ENCODE data around the gene LYRM2.

The LYRM2 gene

DNA sequence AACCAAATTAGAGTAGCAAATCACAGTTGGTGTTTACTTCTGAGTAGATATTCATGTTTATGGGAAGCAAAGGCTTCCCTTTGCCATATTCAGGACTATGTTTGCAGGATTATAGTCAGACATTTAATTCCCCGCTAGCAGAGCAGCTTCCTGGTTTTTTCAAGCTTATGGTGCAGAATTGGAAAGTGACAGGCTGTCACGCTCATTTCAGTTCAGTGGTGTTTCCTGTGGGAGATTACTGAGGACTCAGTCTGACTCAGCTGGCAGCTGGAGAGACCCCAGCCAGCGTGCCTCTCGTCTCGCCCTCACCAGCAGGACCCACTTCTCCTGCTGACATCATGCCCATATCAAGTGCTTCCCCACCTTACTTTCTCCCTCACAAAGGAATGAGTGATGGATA is 85.1 kb downstream of the LYRM2 start:
- DNase-seq: no peak

DNA sequence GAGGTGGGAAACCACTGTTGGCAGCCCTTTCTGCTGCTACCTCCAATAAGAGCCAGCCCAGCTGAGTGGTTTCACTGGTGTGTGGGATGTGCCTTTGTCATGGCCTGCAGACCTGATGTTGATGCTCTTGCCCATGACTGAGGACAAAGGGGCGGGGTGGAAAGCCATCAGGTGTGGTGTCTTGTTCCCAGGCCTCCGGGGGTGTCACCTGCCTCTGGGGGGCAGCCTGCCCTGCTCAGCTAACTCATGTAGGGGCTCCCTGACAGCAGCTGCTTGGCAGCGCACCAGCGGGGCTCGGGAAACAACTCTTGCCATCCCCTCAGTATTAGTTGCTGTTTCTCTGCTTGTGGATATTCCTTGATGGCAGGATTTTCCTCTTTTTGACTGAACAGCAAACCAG is 91.3 kb downstream of the LYRM2 start:
- DNase-seq: no peak

DNA sequence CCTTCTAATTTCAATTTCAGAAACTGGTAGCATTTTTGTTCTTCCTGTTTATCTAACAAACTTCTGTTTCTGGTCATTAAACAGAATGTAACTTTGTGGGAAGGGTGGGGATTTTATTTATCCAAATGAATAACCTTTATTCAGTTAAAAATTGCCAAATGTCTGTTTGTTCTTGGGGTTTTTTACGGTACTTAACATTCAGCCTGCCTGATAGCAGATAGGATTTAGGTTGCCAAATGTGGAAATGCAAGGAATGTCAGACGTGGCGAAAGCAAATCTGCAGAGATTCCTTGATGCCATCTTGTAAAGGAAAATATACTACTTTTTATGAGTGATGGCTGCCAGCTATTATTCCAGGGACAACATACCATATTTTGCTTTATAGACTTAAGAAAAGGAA is 95.7 kb downstream of the LYRM2 start:
- no peak for DNase-seq

DNA sequence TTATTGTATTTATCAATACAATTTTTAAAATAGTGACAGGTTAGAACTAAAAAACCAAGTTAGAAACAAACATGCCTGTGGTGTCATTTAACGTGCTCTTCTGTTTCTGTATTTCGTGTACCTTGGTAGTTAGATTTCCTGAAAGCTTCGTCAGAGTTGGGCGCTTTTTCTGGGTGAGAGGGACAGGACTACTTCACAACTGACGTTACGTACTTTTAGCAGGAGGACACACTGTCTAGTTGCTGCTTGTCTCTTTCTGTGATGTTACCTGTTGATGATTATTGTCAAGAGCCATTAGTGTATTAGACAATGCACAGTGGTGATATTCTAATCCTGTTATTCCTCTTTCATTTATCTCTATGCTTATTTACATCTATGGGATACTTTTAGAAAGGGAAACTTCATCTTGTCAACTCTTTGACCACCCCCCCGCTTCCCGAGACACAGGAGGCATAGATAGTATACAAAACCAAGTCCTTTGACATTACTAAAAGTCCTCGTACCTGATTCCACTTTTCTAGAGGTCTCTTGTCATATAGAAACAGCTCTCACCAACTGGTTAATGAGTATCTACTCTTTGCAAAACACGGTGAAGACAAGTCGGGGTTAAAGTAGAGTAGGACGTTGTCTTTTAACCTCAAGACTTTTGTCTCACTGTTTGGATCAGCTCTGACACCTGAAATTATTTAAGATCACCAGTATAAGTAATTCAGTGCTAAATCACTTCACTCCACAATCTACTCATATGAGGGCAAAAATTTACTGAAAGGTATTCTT is 96.3 kb downstream of the LYRM2 start:
- no peak for DNase-seq

DNA sequence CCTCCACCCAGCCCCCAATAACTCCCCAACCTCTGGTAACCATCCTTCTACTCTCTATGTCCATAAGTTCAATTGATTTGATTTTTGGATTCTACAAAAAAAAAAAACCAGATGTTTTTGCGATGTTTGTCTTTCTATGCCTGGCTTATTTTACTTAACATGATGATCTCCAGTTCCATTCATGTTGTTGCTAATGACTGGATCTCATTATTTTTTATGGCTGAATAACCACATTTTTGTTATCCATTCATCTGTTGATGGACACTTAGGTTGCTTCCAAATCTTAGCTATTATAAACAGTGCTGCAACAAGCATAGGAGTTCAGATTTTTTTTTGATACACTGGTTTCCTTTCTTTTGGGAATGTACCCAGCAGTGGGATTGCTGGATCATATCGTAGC is 98.8 kb downstream of the LYRM2 start:
- no peak for DNase-seq

DNA sequence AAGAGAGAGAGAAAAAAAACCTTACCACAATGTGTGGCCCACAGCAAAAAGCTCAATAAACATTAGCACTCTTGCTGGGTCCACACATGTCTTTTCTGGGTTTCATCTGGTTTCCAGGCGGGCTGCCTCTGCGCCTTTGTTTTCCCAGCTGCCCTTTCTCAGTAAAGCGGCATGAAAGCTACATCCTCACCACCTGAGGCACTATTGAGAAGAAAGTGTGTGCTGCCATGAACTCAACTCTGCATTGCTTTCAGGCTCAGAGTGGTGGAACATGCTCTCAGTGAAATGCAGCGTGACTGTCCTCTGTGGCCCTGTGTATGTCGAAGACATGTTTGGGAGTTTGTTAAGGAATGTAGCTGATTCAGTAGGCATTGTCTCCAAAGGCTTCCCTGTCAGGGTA is 102.3 kb downstream of the LYRM2 start:
- no peak for DNase-seq

DNA sequence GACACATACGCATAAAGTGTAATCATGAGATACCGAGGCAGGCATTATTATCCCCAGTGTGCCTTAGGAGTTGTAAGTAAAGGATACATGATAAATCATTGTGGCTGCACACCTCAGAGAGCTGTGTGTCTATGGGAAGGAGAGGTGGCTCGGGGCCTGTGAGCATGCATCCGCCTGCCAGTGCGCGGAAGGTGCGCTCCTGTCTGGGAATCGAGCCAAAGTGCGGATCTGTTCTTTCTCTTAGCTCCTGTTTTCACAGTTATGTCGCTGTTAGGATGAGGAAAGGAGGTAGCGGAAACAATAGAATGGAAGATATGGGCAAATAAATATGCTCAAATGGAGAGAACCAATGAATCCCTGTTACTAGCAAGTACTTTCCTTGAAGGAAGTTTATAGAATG is 107.6 kb downstream of the LYRM2 start:
- DNase-seq: no peak

DNA sequence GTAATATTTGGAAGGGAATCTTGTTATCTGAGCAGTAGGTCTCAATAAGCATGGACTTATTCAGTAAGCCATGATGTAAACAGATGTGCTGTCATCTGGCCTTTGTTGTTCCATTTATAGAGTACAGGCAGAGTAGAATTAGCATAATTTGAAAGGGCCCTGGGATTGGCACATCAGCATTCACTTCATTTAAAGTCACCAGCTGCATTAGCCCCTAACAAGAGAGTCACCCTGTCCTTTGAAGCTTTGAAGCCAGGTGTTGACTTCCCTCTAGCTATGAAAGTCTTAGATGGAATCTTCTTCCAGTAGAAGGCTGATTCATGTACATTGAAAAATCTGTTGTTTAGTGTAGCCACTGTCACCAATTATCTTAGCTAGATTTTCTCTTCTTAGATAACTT is 109.7 kb downstream of the LYRM2 start:
- DNase-seq: no peak

DNA sequence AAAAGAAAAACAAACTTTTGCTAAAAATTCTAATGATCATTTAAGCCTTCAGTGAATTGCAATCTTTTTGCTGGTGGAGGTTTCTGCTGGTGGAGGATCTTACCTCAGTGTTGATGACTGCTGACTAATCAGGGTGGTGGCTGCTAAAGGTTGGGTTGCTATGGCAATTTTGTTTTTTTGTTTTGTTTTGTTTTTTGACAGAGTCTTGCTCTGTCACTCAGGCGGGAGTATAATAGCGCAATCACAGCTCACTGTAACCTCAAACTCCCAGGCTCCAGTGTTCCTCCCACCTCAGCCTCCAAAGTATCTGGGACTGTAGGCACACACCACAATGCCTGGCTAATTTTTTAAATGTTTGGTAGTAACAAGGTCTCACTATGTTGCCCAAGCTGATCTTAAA is 110.9 kb downstream of the LYRM2 start:
- no peak for DNase-seq

DNA sequence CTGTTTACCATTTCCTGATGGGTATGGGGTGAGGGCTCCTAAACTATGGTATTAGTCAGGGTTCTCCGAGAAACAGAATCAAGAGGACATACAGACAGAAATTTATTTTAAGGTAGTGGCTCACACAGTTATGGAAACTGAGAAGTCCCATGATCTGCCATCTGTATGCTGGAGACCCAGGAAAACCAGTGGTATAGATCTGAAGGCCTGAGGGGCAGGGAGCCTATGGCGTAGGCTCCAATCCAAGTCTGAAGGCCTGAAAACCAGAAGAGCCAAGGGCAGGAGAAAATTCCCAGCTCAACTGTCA is 112.0 kb downstream of the LYRM2 start:
- DNase-seq: no peak

DNA sequence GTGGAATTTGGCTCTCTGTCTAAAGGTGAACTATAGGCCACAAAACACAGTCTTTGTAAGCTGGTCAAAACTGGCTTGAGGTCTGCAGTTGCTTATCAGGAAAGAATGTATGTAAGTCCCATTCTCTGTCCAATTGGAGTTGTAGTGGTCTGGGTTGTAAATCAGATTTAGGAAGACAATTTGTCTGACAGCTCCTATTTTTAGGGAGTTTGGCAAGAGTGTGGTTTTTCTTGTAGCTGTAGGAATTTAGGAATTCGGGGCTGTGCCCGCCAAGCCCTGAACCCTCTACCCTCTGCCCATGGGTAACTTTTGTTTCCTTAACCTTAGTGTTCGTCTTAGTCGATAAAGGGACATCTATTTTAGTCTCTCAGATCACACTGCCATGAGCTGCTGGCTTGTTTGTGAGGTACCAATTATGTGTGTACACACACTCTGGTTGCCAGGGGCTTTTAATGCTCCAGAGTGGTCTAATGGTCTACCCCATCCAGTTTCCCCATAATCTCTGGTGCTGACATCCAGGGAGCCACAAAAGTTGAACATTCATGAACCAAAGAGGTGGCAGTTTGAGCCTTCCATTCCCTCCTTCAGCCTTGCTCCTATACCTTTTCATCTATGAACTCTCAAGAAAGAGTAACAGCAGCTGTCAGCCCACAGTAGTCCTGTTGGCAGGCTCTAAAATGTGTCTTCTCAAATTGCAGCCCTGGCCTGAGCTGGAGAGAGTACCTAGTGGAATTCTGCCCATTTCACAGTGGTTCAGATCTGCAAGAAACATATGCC is 112.6 kb downstream of the LYRM2 start:
- no peak for DNase-seq

DNA sequence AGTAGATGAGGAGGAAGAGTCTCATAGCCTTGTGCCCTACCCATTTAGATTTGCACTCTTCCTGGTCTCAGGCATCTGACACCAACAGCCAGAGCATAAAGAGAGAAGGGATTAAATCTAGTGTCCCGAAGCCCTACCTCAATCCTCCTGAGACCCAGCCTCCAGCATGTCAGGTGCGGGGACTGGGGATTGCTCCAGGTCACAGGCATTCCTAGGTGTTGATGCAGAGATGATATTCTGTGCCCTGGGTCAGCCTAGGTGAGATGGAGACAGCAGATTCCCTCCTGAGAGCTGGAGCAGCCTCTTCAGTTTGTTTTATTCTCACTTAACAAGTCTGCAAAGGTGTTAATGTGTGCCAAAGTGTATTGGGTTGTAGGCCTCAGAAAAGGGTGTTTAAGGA is 115.8 kb downstream of the LYRM2 start:
- DNase-seq: no peak

DNA sequence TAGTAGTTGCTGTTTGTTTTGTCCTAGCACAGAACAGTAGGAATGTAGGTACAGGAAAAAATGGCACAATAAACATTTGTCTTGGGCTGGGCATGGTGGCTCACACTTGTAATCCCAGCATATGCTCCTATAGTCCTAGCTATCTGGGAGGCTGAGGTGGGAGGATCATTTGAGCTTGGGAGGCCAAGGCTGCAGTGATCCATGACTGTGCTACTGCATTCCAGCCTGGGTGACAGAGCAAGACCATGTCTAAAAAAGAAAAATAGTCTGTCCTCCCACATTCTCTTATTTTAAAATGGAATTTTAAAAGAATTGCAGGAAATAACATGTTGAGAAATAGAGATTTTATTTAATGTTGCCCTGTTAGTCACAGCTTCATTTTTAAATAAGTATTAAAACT is 117.8 kb downstream of the LYRM2 start:
- DNase-seq: no peak

DNA sequence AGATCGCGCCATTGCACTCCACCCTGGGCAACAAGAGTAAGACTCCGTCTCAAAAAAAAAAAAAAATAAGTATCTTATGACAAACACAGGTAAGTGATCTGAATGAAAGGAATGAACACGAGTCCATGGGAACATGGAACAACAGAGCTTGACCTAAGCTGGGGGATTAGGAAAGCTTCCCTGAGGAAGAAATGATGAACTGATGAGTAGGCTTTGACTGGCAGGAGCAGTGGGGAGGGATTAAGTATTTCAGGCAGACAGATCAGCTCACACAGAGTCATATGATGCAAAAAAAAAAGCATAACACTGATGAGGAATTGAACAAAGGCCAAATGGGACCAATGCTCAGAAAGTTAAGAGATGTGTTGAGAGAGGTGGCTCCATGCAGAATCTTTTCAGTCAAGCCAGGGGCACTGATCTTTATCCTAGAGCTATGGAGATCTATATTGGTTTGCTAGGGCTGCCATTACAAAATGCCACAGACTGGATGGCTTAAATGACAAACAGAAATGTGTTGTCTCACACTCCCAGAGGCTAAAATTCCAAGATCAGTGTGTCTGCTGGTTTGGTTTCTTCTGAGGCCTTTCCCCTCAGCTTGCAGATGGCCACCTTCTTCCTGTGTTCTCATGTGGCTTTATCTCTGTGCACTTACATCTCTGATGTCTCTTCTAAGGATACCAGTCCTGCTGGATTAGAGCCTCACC is 120.0 kb downstream of the LYRM2 start:
- DNase-seq: no peak
